ENCODE data around the gene STPG2. TPM values are rescaled to one million over a fixed set of nuclear protein-coding genes. Genes with fewer than 3 reads are reported as not detected.

STPG2 gene
- not detected for total RNA-seq

- DNase-seq = peak; percentile 94
- Mint-ChIP-seq H3K27ac (peak within 1 kb of the TSS; percentile 99), H3K9me3 (peaks cover 1 to 2% of the 10 kb centered on the region in 2 donors), H3K36me3 (ENCODE audit: insufficient read depth in 2 of 2) (peaks cover 2 to 4% of the 10 kb centered on the region in 2 donors), H3K27me3 (ENCODE audit: low read depth) (no peaks in the 10 kb centered on the region), H3K4me3 (peak within 1 kb of the TSS; percentile 91 to 98), H3K4me1 (ENCODE audit: low read depth) (peaks cover 30% of the 10 kb centered on the region)
- ATAC-seq (replicated peaks in 1 of 2) = peak; percentile 99 to 100
These were observed at the start of gene STPG2 for GRCh38 chr4:98143001-98143899. Gene STPG2, minus strand, starts transcription at chr4:98143476.

GRCh38 chr4:98185279-98185678, 42.0 kb upstream of the STPG2 start:
- Mint-ChIP-seq H3K27me3 (ENCODE audit: low read depth) (no peaks in the 10 kb centered on the region), H3K4me3 (no peak overlapping the region), H3K36me3 (ENCODE audit: insufficient read depth in 2 of 2) (no peaks in the 10 kb centered on the region), H3K4me1 (ENCODE audit: low read depth) (no peaks in the 10 kb centered on the region), H3K27ac (no peak overlapping the region), H3K9me3 (no peaks in the 10 kb centered on the region)
- ATAC-seq (replicated peaks in 1 of 2) (no peak), DNase-seq (no peak)

- no peaks in the 10 kb centered on the region for H3K4me1 Mint-ChIP-seq (ENCODE audit: low read depth)
- ATAC-seq (replicated peaks in 1 of 2) (no peak), DNase-seq (no peak)
- H3K9me3 Mint-ChIP-seq = no peaks in the 10 kb centered on the region
- no peaks in the 10 kb centered on the region for H3K36me3 Mint-ChIP-seq (ENCODE audit: insufficient read depth in 2 of 2)
- H3K27me3 Mint-ChIP-seq (ENCODE audit: low read depth) = no peaks in the 10 kb centered on the region
- no peak overlapping the region for H3K4me3 Mint-ChIP-seq
- H3K27ac Mint-ChIP-seq = no peak overlapping the region
These were observed 38.5 kb upstream of the STPG2 start for GRCh38 chr4:98181809-98182208.

- ATAC-seq (replicated peaks in 1 of 2) (no peak), DNase-seq (no peak)
- Mint-ChIP-seq H3K9me3 (no peaks in the 10 kb centered on the region), H3K27me3 (ENCODE audit: low read depth) (no peaks in the 10 kb centered on the region), H3K36me3 (ENCODE audit: insufficient read depth in 2 of 2) (no peaks in the 10 kb centered on the region), H3K27ac (no peak overlapping the region), H3K4me1 (ENCODE audit: low read depth) (no peaks in the 10 kb centered on the region), H3K4me3 (no peak overlapping the region)
These were observed 36.7 kb upstream of the STPG2 start for GRCh38 chr4:98179951-98180350.

GRCh38 chr4:98176531-98176930, 33.3 kb upstream of the STPG2 start:
- Mint-ChIP-seq H3K4me3 (no peak overlapping the region), H3K27me3 (ENCODE audit: low read depth) (no peaks in the 10 kb centered on the region), H3K9me3 (peaks cover 0 to 3% of the 10 kb centered on the region in 2 donors), H3K36me3 (ENCODE audit: insufficient read depth in 2 of 2) (no peaks in the 10 kb centered on the region), H3K4me1 (ENCODE audit: low read depth) (no peaks in the 10 kb centered on the region), H3K27ac (no peak overlapping the region)
- ATAC-seq (replicated peaks in 1 of 2) = no peak
- DNase-seq = no peak

- no peak overlapping the region for H3K27ac Mint-ChIP-seq
- H3K4me3 Mint-ChIP-seq = no peak overlapping the region
These were observed 26.8 kb upstream of the STPG2 start for GRCh38 chr4:98170035-98170434.

GRCh38 chr4:98166731-98167041, 23.4 kb upstream of the STPG2 start:
- Mint-ChIP-seq H3K9me3 (peaks cover 2 to 4% of the 10 kb centered on the region in 2 donors), H3K4me3 (no peak overlapping the region), H3K27ac (no peak overlapping the region), H3K36me3 (ENCODE audit: insufficient read depth in 2 of 2) (no peaks in the 10 kb centered on the region), H3K27me3 (ENCODE audit: low read depth) (no peaks in the 10 kb centered on the region), H3K4me1 (ENCODE audit: low read depth) (no peaks in the 10 kb centered on the region)
- ATAC-seq (replicated peaks in 1 of 2) = no peak
- DNase-seq = no peak

More at GRCh38 chr4:98170035-98170434, 26.8 kb upstream of the STPG2 start:
- DNase-seq (no peak), ATAC-seq (replicated peaks in 1 of 2) (no peak)
- H3K4me1 Mint-ChIP-seq (ENCODE audit: low read depth) = no peaks in the 10 kb centered on the region
- H3K27me3 Mint-ChIP-seq (ENCODE audit: low read depth) = no peaks in the 10 kb centered on the region
- H3K36me3 Mint-ChIP-seq (ENCODE audit: insufficient read depth in 2 of 2) = no peaks in the 10 kb centered on the region
- peaks cover 0 to 4% of the 10 kb centered on the region in 2 donors for H3K9me3 Mint-ChIP-seq

- Mint-ChIP-seq H3K27ac (no peak overlapping the region), H3K36me3 (ENCODE audit: insufficient read depth in 2 of 2) (no peaks in the 10 kb centered on the region), H3K27me3 (ENCODE audit: low read depth) (no peaks in the 10 kb centered on the region), H3K4me1 (ENCODE audit: low read depth) (no peaks in the 10 kb centered on the region), H3K4me3 (no peak overlapping the region), H3K9me3 (peaks cover 2 to 4% of the 10 kb centered on the region in 2 donors)
- ATAC-seq (replicated peaks in 1 of 2) = no peak
- DNase-seq = no peak
These were observed 22.9 kb upstream of the STPG2 start for GRCh38 chr4:98166025-98166730.

GRCh38 chr4:98162696-98163095, 19.4 kb upstream of the STPG2 start:
- Mint-ChIP-seq H3K9me3 (peaks cover 2 to 6% of the 10 kb centered on the region in 2 donors), H3K4me1 (ENCODE audit: low read depth) (no peaks in the 10 kb centered on the region), H3K36me3 (ENCODE audit: insufficient read depth in 2 of 2) (no peaks in the 10 kb centered on the region), H3K27me3 (ENCODE audit: low read depth) (no peaks in the 10 kb centered on the region), H3K4me3 (no peak overlapping the region), H3K27ac (no peak overlapping the region)
- ATAC-seq (replicated peaks in 1 of 2) (no peak), DNase-seq (no peak)

- H3K4me3 Mint-ChIP-seq = no peak overlapping the region
- no peak overlapping the region for H3K27ac Mint-ChIP-seq
- peaks cover 5% of the 10 kb centered on the region for H3K4me1 Mint-ChIP-seq (ENCODE audit: low read depth)
- DNase-seq (no peak), ATAC-seq (replicated peaks in 1 of 2) (no peak)
- no peaks in the 10 kb centered on the region for H3K9me3 Mint-ChIP-seq
- H3K36me3 Mint-ChIP-seq (ENCODE audit: insufficient read depth in 2 of 2) = no peaks in the 10 kb centered on the region
- H3K27me3 Mint-ChIP-seq (ENCODE audit: low read depth) = no peaks in the 10 kb centered on the region
These were observed 8.1 kb upstream of the STPG2 start for GRCh38 chr4:98151145-98151924.

GRCh38 chr4:98150092-98150761, 7.0 kb upstream of the STPG2 start:
- Mint-ChIP-seq H3K9me3 (no peaks in the 10 kb centered on the region), H3K4me1 (ENCODE audit: low read depth) (peaks cover 5% of the 10 kb centered on the region), H3K36me3 (ENCODE audit: insufficient read depth in 2 of 2) (no peaks in the 10 kb centered on the region), H3K4me3 (no peak overlapping the region), H3K27ac (no peak overlapping the region), H3K27me3 (ENCODE audit: low read depth) (no peaks in the 10 kb centered on the region)
- DNase-seq (no peak), ATAC-seq (replicated peaks in 1 of 2) (no peak)

GRCh38 chr4:98148856-98149255, 5.6 kb upstream of the STPG2 start:
- H3K27ac Mint-ChIP-seq = no peak overlapping the region
- H3K27me3 Mint-ChIP-seq (ENCODE audit: low read depth) = no peaks in the 10 kb centered on the region
- no peak overlapping the region for H3K4me3 Mint-ChIP-seq
- DNase-seq (no peak), ATAC-seq (replicated peaks in 1 of 2) (no peak)
- H3K9me3 Mint-ChIP-seq = no peaks in the 10 kb centered on the region
- H3K36me3 Mint-ChIP-seq (ENCODE audit: insufficient read depth in 2 of 2) = peaks cover 0 to under 1% of the 10 kb centered on the region in 2 donors
- H3K4me1 Mint-ChIP-seq (ENCODE audit: low read depth) = peaks cover 9% of the 10 kb centered on the region
